A549 (cell line): ENCODE measurements around the gene CLK2.

ENCODE experiments used
- EP300 ChIP-seq, 2 experiments: fragments of >200 bp; sonication (Bioruptor Twin); formaldehyde crosslinking; IDR thresholded peaks; 2 replicates in 1 of 2; 3 replicates in 1 of 2; pipeline ENCODE4 v1.6.1; 2016 to 2017
- FOSL2 ChIP-seq, 2 experiments: fragments of 450-650 bp in 1 of 2; fragments of >200 bp in 1 of 2; sonication (Bioruptor Twin) in 1 of 2; formaldehyde crosslinking; IDR thresholded peaks; 2 replicates each; pipeline versions ENCODE4 v1.5.0 to v1.6.1; 2016 to 2020; ENCODE audit warnings: mild to moderate bottlenecking in 1 of 2, moderate library complexity in 1 of 2
- KDM1A ChIP-seq: fragments of 200-600 bp; sonication (generic); IDR thresholded peaks from 2 replicates; pipeline ENCODE4 v1.6.1; 2016; ENCODE audit warnings: low read depth, mild to moderate bottlenecking
- MAZ ChIP-seq: fragments of 150-350 bp; IDR thresholded peaks from 2 replicates; pipeline ENCODE4 v1.6.1; 2014; ENCODE audit warnings: antibody characterized with exemption, low read depth, low read length, borderline replicate concordance
- POLR2A ChIP-seq: IDR thresholded peaks from 2 replicates; pipeline ENCODE4 v1.6.1; 2012; ENCODE audit warnings: mild to moderate bottlenecking, low read length
- RAD21 ChIP-seq, 2 experiments: fragments of >200 bp in 1 of 2; sonication (Bioruptor Twin) in 1 of 2; formaldehyde crosslinking in 1 of 2; IDR thresholded peaks in 1 of 2; conservative IDR thresholded peaks in 1 of 2; 2 replicates in 1 of 2; 3 replicates in 1 of 2; pipeline ENCODE4 v1.6.1; 2012 to 2018; ENCODE audit warnings: inconsistent platforms in 1 of 2
- RCOR1 ChIP-seq: fragments of 150-350 bp; IDR thresholded peaks from 2 replicates; pipeline ENCODE4 v1.6.1; 2014; ENCODE audit warnings: antibody characterized with exemption, low read length, low read depth
- SREBF2 ChIP-seq: fragments of 450-650 bp; IDR thresholded peaks from 2 replicates; pipeline ENCODE4 v1.6.1; 2014; ENCODE audit warnings: mild to moderate bottlenecking, moderate library complexity
- ZFP36 ChIP-seq: fragments of 450-650 bp; IDR thresholded peaks from 2 replicates; pipeline ENCODE4 v1.6.1; 2014; ENCODE audit warnings: borderline replicate concordance; ENCODE audit not compliant: partially characterized antibody
- TF ChIP-seq, protein P1 (sequence below): fragments of >200 bp; sonication (Bioruptor Twin); formaldehyde crosslinking; IDR thresholded peaks from 3 replicates; pipeline ENCODE4 v1.5.1; 2016
- TF ChIP-seq, protein P2 (sequence below): fragments of 200-600 bp; sonication (generic); IDR thresholded peaks from 2 replicates; pipeline ENCODE4 v1.6.1; 2016; ENCODE audit warnings: antibody characterized with exemption, mild to moderate bottlenecking, moderate library complexity
- TF ChIP-seq, protein P3 (sequence below): fragments of 250-450 bp; sonication (Bioruptor Pico); IDR thresholded peaks from 2 replicates; pipeline ENCODE4 v1.5.0; 2021; ENCODE audit warnings: mild to moderate bottlenecking, moderate library complexity, borderline replicate concordance

DNA sequence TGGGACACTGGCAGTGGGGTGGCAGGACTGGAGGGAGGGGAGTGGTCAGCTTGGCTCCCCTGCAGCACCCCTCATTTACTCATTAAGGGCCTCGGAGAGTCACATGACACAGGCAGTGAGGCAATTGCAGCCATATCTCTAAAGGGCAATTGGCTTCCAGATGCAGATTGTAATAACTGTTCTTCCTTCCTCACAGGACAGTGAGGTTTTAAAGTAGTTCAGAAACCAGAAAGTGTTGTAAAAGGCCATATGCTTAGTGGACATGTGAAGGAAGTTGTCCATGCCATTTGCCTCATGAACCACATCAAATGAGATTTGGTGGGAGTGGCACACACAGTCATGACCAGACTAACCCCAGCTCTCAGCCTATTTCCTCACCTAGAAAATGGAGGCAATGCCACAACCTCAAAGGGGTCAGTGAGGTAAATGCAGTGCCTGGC is 53.7 kb downstream of the CLK2 start:
- no peak for TF ChIP-seq SREBF2
- no peak for TF ChIP-seq RAD21 (conservative IDR thresholded peaks at IDR 0.05 in 1 of 2, IDR thresholded peaks at IDR 0.05 in 1 of 2)
- TF ChIP-seq, protein P1, sequence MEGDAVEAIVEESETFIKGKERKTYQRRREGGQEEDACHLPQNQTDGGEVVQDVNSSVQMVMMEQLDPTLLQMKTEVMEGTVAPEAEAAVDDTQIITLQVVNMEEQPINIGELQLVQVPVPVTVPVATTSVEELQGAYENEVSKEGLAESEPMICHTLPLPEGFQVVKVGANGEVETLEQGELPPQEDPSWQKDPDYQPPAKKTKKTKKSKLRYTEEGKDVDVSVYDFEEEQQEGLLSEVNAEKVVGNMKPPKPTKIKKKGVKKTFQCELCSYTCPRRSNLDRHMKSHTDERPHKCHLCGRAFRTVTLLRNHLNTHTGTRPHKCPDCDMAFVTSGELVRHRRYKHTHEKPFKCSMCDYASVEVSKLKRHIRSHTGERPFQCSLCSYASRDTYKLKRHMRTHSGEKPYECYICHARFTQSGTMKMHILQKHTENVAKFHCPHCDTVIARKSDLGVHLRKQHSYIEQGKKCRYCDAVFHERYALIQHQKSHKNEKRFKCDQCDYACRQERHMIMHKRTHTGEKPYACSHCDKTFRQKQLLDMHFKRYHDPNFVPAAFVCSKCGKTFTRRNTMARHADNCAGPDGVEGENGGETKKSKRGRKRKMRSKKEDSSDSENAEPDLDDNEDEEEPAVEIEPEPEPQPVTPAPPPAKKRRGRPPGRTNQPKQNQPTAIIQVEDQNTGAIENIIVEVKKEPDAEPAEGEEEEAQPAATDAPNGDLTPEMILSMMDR: no peak
- no peak for TF ChIP-seq EP300 (IDR thresholded peaks at IDR 0.05)
- TF ChIP-seq, protein P2, sequence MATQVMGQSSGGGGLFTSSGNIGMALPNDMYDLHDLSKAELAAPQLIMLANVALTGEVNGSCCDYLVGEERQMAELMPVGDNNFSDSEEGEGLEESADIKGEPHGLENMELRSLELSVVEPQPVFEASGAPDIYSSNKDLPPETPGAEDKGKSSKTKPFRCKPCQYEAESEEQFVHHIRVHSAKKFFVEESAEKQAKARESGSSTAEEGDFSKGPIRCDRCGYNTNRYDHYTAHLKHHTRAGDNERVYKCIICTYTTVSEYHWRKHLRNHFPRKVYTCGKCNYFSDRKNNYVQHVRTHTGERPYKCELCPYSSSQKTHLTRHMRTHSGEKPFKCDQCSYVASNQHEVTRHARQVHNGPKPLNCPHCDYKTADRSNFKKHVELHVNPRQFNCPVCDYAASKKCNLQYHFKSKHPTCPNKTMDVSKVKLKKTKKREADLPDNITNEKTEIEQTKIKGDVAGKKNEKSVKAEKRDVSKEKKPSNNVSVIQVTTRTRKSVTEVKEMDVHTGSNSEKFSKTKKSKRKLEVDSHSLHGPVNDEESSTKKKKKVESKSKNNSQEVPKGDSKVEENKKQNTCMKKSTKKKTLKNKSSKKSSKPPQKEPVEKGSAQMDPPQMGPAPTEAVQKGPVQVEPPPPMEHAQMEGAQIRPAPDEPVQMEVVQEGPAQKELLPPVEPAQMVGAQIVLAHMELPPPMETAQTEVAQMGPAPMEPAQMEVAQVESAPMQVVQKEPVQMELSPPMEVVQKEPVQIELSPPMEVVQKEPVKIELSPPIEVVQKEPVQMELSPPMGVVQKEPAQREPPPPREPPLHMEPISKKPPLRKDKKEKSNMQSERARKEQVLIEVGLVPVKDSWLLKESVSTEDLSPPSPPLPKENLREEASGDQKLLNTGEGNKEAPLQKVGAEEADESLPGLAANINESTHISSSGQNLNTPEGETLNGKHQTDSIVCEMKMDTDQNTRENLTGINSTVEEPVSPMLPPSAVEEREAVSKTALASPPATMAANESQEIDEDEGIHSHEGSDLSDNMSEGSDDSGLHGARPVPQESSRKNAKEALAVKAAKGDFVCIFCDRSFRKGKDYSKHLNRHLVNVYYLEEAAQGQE: no peak
- TF ChIP-seq RCOR1: no peak
- TF ChIP-seq ZFP36: no peak
- no peak for TF ChIP-seq POLR2A
- TF ChIP-seq MAZ: no peak
- TF ChIP-seq KDM1A: no peak
- TF ChIP-seq, protein P3, sequence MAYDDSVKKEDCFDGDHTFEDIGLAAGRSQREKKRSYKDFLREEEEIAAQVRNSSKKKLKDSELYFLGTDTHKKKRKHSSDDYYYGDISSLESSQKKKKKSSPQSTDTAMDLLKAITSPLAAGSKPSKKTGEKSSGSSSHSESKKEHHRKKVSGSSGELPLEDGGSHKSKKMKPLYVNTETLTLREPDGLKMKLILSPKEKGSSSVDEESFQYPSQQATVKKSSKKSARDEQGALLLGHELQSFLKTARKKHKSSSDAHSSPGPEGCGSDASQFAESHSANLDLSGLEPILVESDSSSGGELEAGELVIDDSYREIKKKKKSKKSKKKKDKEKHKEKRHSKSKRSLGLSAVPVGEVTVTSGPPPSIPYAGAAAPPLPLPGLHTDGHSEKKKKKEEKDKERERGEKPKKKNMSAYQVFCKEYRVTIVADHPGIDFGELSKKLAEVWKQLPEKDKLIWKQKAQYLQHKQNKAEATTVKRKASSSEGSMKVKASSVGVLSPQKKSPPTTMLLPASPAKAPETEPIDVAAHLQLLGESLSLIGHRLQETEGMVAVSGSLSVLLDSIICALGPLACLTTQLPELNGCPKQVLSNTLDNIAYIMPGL (CRISPR knock-in tag): no peak
- TF ChIP-seq FOSL2 (IDR thresholded peaks at IDR 0.05): no peak
- no peak for TF ChIP-seq FOSL2 (CRISPR knock-in tag; IDR thresholded peaks at IDR 0.05)
